Activated CD4-positive, alpha-beta T cell treated with anti-CD3 and anti-CD28 coated beads, Interleukin-2, amount 50 U/mL, for 16 hours (primary cell): ENCODE data around the gene TSSK2.
"Not testable (repeated sequence)": the region's sequence is repeated elsewhere in the genome, so short reads cannot be mapped to it uniquely, and the experiment has no call there.

Experiments
- DNase-seq: peaks from one replicate; pipeline ENCODE4 v3.0.0-alpha.2; 2020

The TSSK2 gene

GRCh38 chr22:19146215-19146968 lies 15.3 kb downstream of the TSSK2 start:
- DNase-seq: no peak

GRCh38 chr22:19147195-19147780 lies 16.2 kb downstream of the TSSK2 start:
- no peak for DNase-seq

GRCh38 chr22:19148417-19149046 lies 17.4 kb downstream of the TSSK2 start:
- DNase-seq: no peak

DNA sequence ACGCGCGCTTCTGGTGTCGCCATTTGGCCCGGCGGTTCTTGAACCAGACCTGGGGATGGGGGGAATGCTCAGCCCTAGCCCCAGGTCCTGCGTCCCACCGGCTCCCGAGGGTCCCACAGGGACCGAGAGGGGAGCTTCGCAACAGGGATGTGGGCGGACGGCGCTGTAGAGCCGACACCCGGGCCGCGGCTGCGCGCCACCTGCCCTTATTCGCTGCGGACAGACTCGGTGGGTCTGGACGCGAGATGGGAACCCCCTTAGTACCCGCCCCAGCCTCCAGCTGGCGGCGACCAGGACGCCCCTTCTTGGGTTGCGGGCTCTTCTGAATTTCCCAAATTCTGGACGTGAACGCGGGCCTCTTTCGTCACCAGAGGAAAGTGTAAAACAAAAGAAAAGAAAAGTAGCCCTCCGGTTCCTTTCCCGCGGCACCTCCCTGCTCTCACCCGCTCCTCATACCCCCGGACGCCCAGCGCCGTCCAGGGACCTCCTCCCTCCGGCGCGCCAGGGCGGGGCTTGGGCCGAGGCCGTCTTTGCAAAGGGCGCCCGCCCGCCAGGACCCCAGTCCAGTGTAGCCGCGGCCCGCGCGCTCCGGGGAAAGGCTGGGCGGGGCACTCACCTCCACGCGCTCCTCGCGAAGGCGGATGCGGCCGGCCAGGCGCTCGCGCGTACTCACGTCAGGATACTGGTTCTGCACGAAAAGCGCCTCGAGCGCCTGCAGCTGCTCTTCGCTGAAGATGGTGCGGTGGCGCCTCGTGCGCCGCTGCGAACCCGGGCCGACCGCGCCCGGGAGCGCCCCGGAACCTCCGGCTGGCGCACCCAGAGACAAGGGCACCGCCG lies 18.2 kb downstream of the TSSK2 start:
- DNase-seq: peak; percentile 53

GRCh38 chr22:19149991-19150390 lies 18.9 kb downstream of the TSSK2 start, which contains the start of gene GSC2:
TSS of gene GSC2 (minus strand) at chr22:19150292. CDS start at chr22:19150283, 9 bp downstream.
- DNase-seq: no peak

DNA sequence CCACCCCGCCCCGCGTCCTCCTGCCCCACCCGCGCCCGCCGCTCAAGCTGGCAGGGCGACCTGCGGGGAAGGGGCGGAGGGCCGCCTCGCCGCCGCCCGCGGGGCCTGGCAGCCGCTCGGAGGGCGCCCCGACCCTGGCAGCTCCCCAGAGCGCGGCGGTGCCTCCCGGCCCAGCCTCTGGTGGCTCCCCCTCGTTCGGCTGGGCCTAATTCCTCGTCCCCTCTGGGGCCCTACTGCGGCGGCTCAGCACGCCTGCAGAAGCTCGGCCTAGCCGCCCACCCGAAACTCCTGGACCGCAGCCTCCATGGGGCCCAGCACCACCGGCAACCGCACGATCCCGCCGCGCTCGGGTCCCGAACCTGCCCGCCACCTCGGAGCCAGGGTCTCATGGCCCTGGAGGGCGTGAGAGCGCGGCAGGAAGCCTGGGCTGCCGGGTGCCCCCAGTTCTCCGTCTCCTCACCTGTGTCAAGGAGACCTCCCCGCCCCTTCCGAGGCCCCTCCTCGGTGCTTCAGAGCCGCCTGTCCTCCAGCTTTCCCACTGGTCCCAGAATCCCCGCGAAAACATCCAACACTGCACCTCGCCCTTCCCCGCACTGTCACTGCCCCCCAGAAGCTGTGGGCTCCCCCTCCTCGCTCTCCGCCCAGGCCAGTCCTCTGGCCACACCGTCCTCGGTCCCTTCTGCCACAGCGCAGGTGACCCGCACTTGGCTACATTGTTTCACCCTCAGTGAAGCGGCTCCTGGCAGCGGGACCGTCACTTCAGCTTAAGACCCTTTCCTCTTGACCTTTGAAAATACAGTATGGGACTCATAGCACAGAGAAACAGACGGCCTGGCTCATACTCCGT lies 19.6 kb downstream of the TSSK2 start:
- DNase-seq: no peak

DNA sequence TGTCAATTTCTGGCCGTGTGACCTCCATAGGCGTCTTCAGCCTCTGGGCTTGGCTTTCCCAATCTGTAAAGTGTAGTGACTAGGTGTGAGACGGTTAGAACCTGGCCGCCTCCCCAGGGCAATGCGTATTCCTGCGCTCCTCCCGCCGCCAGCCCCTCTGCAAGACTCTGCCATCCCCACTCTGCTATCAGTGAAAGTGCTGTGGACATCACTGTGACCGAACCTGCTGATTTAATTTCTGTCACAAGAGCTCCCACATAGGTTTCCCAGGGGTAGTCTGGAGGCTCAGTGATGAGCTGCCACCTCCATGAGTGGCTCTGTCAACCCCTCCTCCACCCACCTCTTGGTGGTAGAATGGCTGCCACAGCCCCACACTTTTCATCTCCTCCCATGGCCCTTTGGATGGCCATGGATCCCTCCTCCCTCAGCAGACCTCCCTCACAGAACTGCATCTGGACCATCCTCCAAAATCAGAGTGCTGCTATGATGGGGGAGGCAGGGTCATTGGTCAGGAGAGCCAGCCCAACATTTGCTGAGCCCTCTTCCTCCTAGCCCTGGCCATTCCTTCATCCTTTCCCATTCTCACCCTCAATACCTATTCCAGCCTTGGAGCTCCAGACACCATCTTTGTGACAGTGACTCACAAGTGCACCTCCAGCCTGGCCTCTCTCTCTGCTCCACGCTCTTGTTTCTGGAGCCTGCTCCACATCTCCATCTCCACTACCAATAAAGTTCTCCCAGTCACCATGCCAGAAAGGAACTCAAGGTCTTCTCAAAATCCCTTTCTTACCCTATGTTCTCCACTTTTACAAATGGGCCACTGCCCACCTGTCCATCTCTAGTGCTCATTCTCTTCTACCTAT lies 20.5 kb downstream of the TSSK2 start:
- no peak for DNase-seq

DNA sequence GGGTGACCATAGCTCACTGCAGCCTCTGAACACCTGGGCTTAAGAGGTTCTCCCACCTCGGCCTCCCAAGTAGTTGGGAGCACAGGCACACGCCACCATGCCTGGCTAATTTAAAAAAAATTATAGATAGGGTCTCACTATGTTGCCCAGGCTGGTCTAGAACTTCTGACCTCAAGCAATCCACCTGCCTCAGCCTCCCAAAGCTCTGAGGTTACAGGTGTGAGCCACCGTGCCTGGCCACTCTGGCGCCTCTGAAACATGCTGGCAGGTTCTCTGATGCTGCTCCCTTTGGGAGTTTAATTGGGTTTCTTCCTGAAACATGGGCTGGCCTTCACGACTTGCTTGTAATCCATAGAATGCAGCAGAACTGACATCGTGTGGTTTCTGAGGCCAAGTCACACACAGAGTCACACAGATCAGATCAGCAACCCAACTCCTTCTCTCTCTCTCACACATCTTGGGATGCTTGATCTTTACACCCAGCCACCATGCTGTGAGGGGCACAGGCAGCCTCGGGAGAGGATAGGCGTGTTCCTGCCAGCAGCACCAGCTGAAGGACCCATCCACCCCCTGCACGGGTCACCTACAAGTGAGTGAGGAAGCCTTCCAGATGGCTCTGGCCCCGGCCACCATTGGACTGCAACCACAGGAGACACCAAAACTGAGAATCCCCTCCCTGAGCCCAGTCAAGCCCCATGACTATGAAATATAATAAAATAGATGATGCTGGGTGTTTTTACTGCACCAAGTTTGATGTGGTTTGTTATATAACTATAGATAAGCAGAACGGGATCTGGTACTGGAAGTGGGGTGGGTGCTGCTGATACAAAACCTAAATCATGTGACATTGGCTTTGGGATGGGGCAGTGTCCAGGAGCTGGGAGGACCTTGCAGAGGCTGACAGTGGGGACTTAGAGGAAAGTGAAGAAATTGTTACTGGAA lies 22.1 kb downstream of the TSSK2 start:
- DNase-seq: no peak

GRCh38 chr22:19156109-19156508 lies 25.0 kb downstream of the TSSK2 start:
- DNase-seq: not testable (repeated sequence)

- not testable (repeated sequence) for DNase-seq
Observed at GRCh38 chr22:19158649-19159048, 27.5 kb downstream of the TSSK2 start.

GRCh38 chr22:19164425-19164824 lies 33.3 kb downstream of the TSSK2 start:
- no peak for DNase-seq

- DNase-seq: no peak
Observed at GRCh38 chr22:19166421-19166820, 35.3 kb downstream of the TSSK2 start.

DNA sequence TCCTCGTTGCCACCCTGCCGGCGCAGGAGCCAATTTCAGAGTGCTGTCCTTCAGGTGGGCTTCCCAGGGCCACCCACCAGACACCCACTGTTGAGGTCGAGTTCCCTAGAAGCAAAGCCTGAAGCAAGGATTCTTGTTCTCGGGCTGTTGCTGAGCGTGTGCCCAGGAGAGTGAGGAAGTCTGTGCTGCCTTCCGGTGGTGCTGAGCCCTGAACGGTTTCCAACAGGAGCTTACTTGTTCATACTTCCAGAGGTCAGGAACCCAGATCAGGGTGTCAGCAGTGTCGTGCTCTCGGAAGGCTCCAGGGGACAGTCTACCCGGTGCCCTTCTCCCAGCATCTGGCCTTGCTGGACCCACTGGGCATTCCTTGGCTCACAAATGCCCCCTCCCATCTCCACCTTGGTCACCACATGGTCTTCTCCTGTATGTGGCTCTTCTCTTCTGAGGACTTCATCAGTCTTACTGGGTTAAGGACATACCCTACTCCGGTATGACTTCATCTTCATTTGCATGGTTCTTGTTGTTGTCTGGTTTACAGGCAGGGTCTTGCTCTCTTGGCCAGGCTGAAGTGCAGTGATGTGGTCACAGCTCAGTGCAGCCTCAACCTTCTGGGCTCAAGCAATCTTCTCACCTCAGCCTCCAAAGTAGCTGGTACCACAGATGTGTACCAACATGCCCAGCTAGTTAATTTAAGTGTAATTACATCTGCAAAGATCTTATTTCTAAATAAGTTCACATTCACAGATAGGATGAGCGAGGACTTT lies 36.2 kb downstream of the TSSK2 start:
- DNase-seq: no peak

DNA sequence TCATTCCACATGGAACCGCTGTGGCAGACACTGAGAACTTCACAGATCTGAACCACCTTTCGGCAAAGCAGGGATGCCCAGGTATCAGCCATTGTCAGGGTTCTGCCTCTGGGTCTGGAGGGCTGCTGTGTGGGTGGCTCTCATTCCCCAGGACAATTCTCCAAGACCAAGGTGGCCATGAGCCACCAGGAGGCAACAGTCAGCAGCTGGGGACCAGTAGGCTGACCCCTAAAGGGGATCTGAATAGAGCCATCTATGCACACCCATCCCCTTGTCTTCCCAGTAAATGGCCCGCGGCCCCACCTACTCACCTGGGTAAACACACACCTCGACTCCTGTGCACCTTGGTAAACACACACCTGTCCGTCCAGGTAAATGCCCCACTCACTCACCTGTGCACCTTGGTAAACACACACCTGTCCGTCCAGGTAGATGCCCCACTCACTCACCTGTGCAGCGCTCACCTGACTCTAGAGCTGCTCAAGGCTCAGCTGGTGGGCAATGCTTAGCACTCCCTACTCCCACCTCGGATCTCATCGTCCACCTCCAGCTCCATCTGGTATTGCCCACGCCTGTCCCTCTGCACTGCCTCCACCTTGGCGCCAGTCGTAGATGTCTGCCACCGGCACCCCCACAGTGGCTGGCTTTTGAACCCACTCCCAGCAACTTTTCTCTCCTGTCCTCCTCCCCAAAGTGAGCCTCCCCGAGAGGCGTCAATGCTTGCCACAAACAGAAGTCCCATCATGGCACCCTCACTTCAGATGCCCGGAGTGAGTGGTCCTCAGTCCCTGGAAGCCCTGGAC lies 37.2 kb downstream of the TSSK2 start:
- DNase-seq: no peak

- DNase-seq: no peak
Observed at GRCh38 chr22:19169002-19169946, 38.2 kb downstream of the TSSK2 start.

- DNase-seq: no peak
Observed at GRCh38 chr22:19169947-19170318, 38.8 kb downstream of the TSSK2 start.
